Activated T-cell treated with anti-CD3 and anti-CD28 coated beads for 1 hour (primary cell): ENCODE data around the gene ADK.
A peak's percentile ranks its signal among the peaks of the same experiment; 100 is the strongest.
"Not testable (repeated sequence)": the region's sequence is repeated elsewhere in the genome, so short reads cannot be mapped to it uniquely, and the experiment has no call there.

Experiments used
- DNase-seq: peaks from one replicate; pipeline ENCODE4 v3.0.0-alpha.2; 2020; ENCODE audit warnings: low read depth

Gene ADK

GRCh38 chr10:74558403-74558802 lies 407.4 kb downstream of the ADK start:
- no peak for DNase-seq

GRCh38 chr10:74558897-74559296 lies 407.9 kb downstream of the ADK start:
- DNase-seq, result no peak

- DNase-seq, result not testable (repeated sequence)
Measured at GRCh38 chr10:74568896-74569295, 417.9 kb downstream of the ADK start.

- not testable (repeated sequence) for DNase-seq
Measured at GRCh38 chr10:74573497-74573896, 422.5 kb downstream of the ADK start.

GRCh38 chr10:74575191-74575720 lies 424.2 kb downstream of the ADK start:
- DNase-seq, result no peak

GRCh38 chr10:74575912-74576311 lies 424.9 kb downstream of the ADK start:
- no peak for DNase-seq

GRCh38 chr10:74576586-74576985 lies 425.6 kb downstream of the ADK start:
- DNase-seq, result no peak

GRCh38 chr10:74580438-74580837 lies 429.4 kb downstream of the ADK start:
- DNase-seq, result not testable (repeated sequence)

- DNase-seq, result no peak
Measured at GRCh38 chr10:74582566-74582965, 431.5 kb downstream of the ADK start.

GRCh38 chr10:74585231-74586087 lies 434.4 kb downstream of the ADK start:
- peak; percentile 15 for DNase-seq

- peak; percentile 11 for DNase-seq
Measured at GRCh38 chr10:74586088-74586585, 435.1 kb downstream of the ADK start.

- no peak for DNase-seq
Measured at GRCh38 chr10:74587109-74587854, 436.3 kb downstream of the ADK start.

GRCh38 chr10:74589226-74589673 lies 438.2 kb downstream of the ADK start:
- DNase-seq, result peak; percentile 74

GRCh38 chr10:74589851-74590250 lies 438.8 kb downstream of the ADK start:
- DNase-seq, result no peak

GRCh38 chr10:74593470-74593869 lies 442.4 kb downstream of the ADK start:
- no peak for DNase-seq

- no peak for DNase-seq
Measured at GRCh38 chr10:74596713-74597112, 445.7 kb downstream of the ADK start.

GRCh38 chr10:74598891-74599566 lies 448.0 kb downstream of the ADK start:
- no peak for DNase-seq

GRCh38 chr10:74599672-74600071 lies 448.7 kb downstream of the ADK start:
- no peak for DNase-seq

- DNase-seq, result no peak
Measured at GRCh38 chr10:74600170-74600569, 449.1 kb downstream of the ADK start.

- DNase-seq, result no peak
Measured at GRCh38 chr10:74602576-74602975, 451.6 kb downstream of the ADK start.

GRCh38 chr10:74610299-74610698 lies 459.3 kb downstream of the ADK start:
- no peak for DNase-seq

GRCh38 chr10:74612195-74612594 lies 461.2 kb downstream of the ADK start:
- no peak for DNase-seq
